Measurements from ENCODE around the gene TRIO.

DNA sequence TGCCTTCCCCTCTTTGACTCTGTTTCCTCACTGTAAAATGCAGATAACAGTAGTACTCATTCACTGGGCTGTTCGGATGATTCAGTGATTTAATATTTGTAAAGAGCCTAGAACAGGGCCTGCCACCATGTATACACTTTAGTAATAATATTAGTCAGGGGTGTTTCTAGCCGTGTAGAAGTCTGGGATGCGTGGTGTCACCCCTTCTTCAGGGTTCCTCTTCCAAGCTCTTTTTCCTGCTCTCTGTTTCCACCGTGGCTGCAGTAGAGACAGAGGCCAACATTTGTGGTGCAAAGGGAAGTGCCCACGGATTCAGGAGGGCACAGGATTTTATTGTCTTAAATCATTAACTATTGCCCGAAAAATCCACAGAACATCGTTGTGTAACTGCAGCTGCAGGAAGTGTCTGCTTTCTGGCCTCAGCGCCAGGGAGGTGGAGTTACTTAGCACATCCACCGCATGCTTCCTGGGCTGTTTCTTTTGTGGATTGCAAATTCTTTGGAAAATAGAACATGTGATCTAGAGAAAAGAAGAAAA is 61.7 kb downstream of the TRIO start:
- TF ChIP-seq, protein P1, sequence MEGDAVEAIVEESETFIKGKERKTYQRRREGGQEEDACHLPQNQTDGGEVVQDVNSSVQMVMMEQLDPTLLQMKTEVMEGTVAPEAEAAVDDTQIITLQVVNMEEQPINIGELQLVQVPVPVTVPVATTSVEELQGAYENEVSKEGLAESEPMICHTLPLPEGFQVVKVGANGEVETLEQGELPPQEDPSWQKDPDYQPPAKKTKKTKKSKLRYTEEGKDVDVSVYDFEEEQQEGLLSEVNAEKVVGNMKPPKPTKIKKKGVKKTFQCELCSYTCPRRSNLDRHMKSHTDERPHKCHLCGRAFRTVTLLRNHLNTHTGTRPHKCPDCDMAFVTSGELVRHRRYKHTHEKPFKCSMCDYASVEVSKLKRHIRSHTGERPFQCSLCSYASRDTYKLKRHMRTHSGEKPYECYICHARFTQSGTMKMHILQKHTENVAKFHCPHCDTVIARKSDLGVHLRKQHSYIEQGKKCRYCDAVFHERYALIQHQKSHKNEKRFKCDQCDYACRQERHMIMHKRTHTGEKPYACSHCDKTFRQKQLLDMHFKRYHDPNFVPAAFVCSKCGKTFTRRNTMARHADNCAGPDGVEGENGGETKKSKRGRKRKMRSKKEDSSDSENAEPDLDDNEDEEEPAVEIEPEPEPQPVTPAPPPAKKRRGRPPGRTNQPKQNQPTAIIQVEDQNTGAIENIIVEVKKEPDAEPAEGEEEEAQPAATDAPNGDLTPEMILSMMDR (IDR thresholded peaks at IDR 0.05), result no peak
- TF ChIP-seq POLR2AphosphoS5 (IDR thresholded peaks at IDR 0.05) (peak; percentile 63 to 80), EP300 (IDR thresholded peaks at IDR 0.05) (no peak)
